Type B pancreatic cell (in vitro differentiated cells): Measurements from ENCODE around the gene CEP120. TPM values are rescaled to one million over a fixed set of nuclear protein-coding genes. Genes with fewer than 3 reads are reported as not detected.
"Not testable (repeated sequence)": the region's sequence is repeated elsewhere in the genome, so short reads cannot be mapped to it uniquely, and the experiment has no call there.

Experiments used
- DNase-seq: peaks from one replicate; pipeline ENCODE4 v3.0.0; 2021; ENCODE audit warnings: mixed read lengths; ENCODE audit not compliant: unreplicated experiment; ENCODE audit errors: extremely low spot score
- H3K27ac Mint-ChIP-seq: 2 replicates; pipeline ENCODE4 v1.8.0; 2021; ENCODE audit warnings: mild to moderate bottlenecking, mixed read lengths
- H3K27me3 Mint-ChIP-seq: 2 replicates; pipeline ENCODE4 v1.8.0; 2021; ENCODE audit warnings: mixed read lengths
- H3K36me3 Mint-ChIP-seq: 2 replicates; pipeline ENCODE4 v1.8.0; 2021; ENCODE audit warnings: mixed read lengths
- H3K4me1 Mint-ChIP-seq: one replicate; pipeline ENCODE4 v1.8.0; 2021; ENCODE audit warnings: mixed read lengths; ENCODE audit not compliant: unreplicated experiment
- H3K4me3 Mint-ChIP-seq: 2 replicates; pipeline ENCODE4 v1.8.0; 2021; ENCODE audit warnings: mild to moderate bottlenecking, mixed read lengths
- H3K9me3 Mint-ChIP-seq: 2 replicates; pipeline ENCODE4 v1.8.0; 2021; ENCODE audit warnings: mixed read lengths
- total RNA-seq: library from RNA; stranded (reverse); gene quantifications from 2 replicates; pipeline ENCODE4 v1.2.1, GENCODE V29; 2021; ENCODE audit warnings: low replicate concordance
- TF ChIP-seq, protein P1 (sequence below): fragments of 200-600 bp; sonication (generic); conservative IDR thresholded peaks from 2 replicates; pipeline ENCODE4 v1.5.0; 2021; ENCODE audit warnings: antibody characterized with exemption, mild to moderate bottlenecking

The CEP120 gene
- total RNA-seq, 1 donor from 2014 or later = 26.9 TPM

- no peak for DNase-seq
- H3K27ac Mint-ChIP-seq = no peak overlapping the region
- H3K9me3 Mint-ChIP-seq = no peaks in the 10 kb centered on the region
- no peak overlapping the region for H3K4me3 Mint-ChIP-seq
- H3K36me3 Mint-ChIP-seq = peaks cover 15% of the 10 kb centered on the region
- H3K4me1 Mint-ChIP-seq = peaks cover 11% of the 10 kb centered on the region
- TF ChIP-seq, protein P1, sequence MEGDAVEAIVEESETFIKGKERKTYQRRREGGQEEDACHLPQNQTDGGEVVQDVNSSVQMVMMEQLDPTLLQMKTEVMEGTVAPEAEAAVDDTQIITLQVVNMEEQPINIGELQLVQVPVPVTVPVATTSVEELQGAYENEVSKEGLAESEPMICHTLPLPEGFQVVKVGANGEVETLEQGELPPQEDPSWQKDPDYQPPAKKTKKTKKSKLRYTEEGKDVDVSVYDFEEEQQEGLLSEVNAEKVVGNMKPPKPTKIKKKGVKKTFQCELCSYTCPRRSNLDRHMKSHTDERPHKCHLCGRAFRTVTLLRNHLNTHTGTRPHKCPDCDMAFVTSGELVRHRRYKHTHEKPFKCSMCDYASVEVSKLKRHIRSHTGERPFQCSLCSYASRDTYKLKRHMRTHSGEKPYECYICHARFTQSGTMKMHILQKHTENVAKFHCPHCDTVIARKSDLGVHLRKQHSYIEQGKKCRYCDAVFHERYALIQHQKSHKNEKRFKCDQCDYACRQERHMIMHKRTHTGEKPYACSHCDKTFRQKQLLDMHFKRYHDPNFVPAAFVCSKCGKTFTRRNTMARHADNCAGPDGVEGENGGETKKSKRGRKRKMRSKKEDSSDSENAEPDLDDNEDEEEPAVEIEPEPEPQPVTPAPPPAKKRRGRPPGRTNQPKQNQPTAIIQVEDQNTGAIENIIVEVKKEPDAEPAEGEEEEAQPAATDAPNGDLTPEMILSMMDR = no peak
- no peaks in the 10 kb centered on the region for H3K27me3 Mint-ChIP-seq
Observed at GRCh38 chr5:123421773-123422172, 1.4 kb downstream of the CEP120 start.

DNA sequence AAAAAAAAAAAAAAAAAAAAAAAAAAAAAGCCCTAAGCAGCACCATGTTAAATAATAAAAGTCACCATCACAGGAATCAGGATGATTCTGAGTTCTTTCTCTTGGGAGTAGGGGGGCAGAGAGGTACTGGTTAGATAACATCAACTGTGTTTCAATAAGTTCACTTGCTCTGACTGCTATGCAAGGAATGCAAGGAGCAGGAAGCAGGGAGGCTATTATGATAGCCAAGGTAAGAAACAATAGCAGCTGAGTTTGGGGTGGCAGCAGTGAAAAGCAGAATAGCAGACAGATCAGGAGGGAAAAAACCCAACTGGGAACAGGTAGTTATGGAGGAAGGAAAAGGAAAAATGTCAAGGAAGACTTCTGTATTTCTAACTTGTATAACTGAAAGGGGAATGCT, 8.2 kb downstream of the CEP120 start:
- no peaks in the 10 kb centered on the region for H3K27me3 Mint-ChIP-seq
- peaks cover 36% of the 10 kb centered on the region for H3K36me3 Mint-ChIP-seq
- DNase-seq = no peak
- TF ChIP-seq, protein P1 = no peak
- no peaks in the 10 kb centered on the region for H3K9me3 Mint-ChIP-seq
- H3K4me1 Mint-ChIP-seq = peaks cover 5% of the 10 kb centered on the region
- H3K4me3 Mint-ChIP-seq = no peak overlapping the region
- peak overlapping the region; percentile 19 for H3K27ac Mint-ChIP-seq

DNA sequence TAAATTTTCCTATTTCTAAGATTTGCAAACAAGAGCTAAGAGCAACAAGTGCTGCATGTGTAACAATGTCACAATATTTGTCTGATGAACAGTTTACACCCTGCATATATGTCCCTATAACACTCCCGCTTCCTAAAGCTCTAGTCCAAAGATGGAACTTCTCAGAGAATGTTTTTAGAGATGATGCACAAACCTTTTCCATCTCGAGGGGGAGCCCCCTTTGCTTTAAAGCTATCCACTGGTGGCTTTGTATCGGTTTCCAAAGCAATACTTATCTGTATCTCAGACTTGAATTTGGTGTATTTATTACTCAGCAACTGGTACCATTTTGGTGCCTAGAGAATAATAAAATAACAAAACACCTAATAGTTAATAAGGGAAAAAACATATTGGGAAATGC, 11.0 kb downstream of the CEP120 start:
- TF ChIP-seq, protein P1 = no peak
- H3K27me3 Mint-ChIP-seq = no peaks in the 10 kb centered on the region
- peaks cover 29% of the 10 kb centered on the region for H3K36me3 Mint-ChIP-seq
- H3K9me3 Mint-ChIP-seq = no peaks in the 10 kb centered on the region
- no peak for DNase-seq
- no peaks in the 10 kb centered on the region for H3K4me1 Mint-ChIP-seq
- no peak overlapping the region for H3K4me3 Mint-ChIP-seq
- H3K27ac Mint-ChIP-seq = no peak overlapping the region

GRCh38 chr5:123401999-123402398, 21.2 kb downstream of the CEP120 start:
- not testable (repeated sequence) for H3K4me1 Mint-ChIP-seq, H3K27ac Mint-ChIP-seq, H3K9me3 Mint-ChIP-seq, H3K27me3 Mint-ChIP-seq, H3K4me3 Mint-ChIP-seq, DNase-seq
- peaks cover 45% of the 10 kb centered on the region for H3K36me3 Mint-ChIP-seq

DNA sequence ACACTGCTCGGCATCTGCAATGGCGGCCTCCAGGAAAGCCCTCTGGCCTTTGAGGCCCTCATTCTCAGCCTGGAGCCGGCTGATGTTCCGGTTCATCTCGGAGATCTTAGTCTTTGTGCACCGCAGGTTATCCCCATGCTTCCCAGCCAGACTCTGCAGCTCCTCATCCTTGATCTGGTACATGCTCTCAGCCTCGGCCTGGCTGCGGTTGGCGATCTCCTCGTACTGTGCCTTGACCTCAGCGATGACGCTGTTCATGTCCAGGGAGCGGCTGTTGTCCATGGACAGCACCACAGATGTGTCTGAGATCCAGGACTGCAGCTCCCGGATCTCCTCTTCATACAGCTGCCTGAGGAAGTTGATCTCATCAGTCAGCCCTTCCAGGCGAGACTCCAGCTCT, 21.9 kb downstream of the CEP120 start:
- no peak overlapping the region for H3K27ac Mint-ChIP-seq
- no peaks in the 10 kb centered on the region for H3K9me3 Mint-ChIP-seq
- no peak overlapping the region for H3K4me3 Mint-ChIP-seq
- H3K4me1 Mint-ChIP-seq = no peaks in the 10 kb centered on the region
- TF ChIP-seq, protein P1 = no peak
- DNase-seq = no peak
- no peaks in the 10 kb centered on the region for H3K27me3 Mint-ChIP-seq
- peaks cover 50% of the 10 kb centered on the region for H3K36me3 Mint-ChIP-seq

- not testable (repeated sequence) for H3K9me3 Mint-ChIP-seq, H3K4me3 Mint-ChIP-seq, H3K27me3 Mint-ChIP-seq, DNase-seq, H3K4me1 Mint-ChIP-seq, H3K27ac Mint-ChIP-seq
- peaks cover 50% of the 10 kb centered on the region for H3K36me3 Mint-ChIP-seq
Observed at GRCh38 chr5:123400870-123401291, 22.3 kb downstream of the CEP120 start.
